WTC11 (cell line): Measurements from ENCODE around the gene FAM167B. TPM values are rescaled to one million over a fixed set of nuclear protein-coding genes. Genes with fewer than 3 reads are reported as not detected.
"Not testable (repeated sequence)": the region's sequence is repeated elsewhere in the genome, so short reads cannot be mapped to it uniquely, and the experiment has no call there.

Source experiments
- ATAC-seq: fragments of 200-7000 bp; cut with Tn5 transposase; 2 replicates; pipeline ENCODE4 v1.10.0; 2021; ENCODE audit warnings: mild to moderate bottlenecking, moderate library complexity
- CTCF ChIA-PET: fragments of 300-600 bp; sonication (Branson Sonifier 250); formaldehyde crosslinking; loops from one replicate; lab custom pipeline; 2021; ENCODE audit warnings: antibody characterized with exemption; lab: Charles Lee
- POLR2A ChIA-PET: fragments of 350-600 bp; sonication (Branson Sonifier 250); formaldehyde crosslinking; loops from one replicate; lab custom pipeline; 2021; ENCODE audit warnings: antibody characterized with exemption; lab: Charles Lee
- DNase-seq: peaks from one replicate; pipeline ENCODE4 v3.0.0; 2021; ENCODE audit warnings: low spot score
- H3K27ac Mint-ChIP-seq: 2 replicates; pipeline ENCODE4 v1.8.0; 2021; ENCODE audit warnings: mixed read lengths
- H3K27me3 Mint-ChIP-seq: 2 replicates; pipeline ENCODE4 v1.8.0; 2021; ENCODE audit warnings: low read depth, mild to moderate bottlenecking, moderate library complexity, mixed read lengths
- H3K36me3 Mint-ChIP-seq: 2 replicates; pipeline ENCODE4 v1.8.0; 2021; ENCODE audit warnings: mixed read lengths
- H3K4me1 Mint-ChIP-seq: 2 replicates; pipeline ENCODE4 v1.8.0; 2022; ENCODE audit warnings: mixed read lengths
- H3K4me3 Mint-ChIP-seq: 2 replicates; pipeline ENCODE4 v1.8.0; 2021; ENCODE audit warnings: mild to moderate bottlenecking, moderate library complexity, mixed read lengths
- H3K9me3 Mint-ChIP-seq: 2 replicates; pipeline ENCODE4 v1.8.0; 2021; ENCODE audit warnings: mixed read lengths
- EMX1 ChIP-seq: fragments of 250-450 bp; sonication (Bioruptor Pico); IDR thresholded peaks from 2 replicates; pipeline ENCODE4 v1.8.0; 2021; ENCODE audit warnings: mild to moderate bottlenecking
- ETV6 ChIP-seq: sonication (generic); formaldehyde crosslinking; IDR thresholded peaks from 2 replicates; pipeline ENCODE4 v1.8.1; 2022; ENCODE audit warnings: mild to moderate bottlenecking, missing genetic modification reagents
- FOXP1 ChIP-seq: sonication (generic); formaldehyde crosslinking; IDR thresholded peaks from 2 replicates; pipeline ENCODE4 v1.8.0; 2022; ENCODE audit warnings: missing genetic modification reagents, mild to moderate bottlenecking, moderate library complexity, borderline replicate concordance
- RELA ChIP-seq: sonication (generic); formaldehyde crosslinking; IDR thresholded peaks from 2 replicates; pipeline ENCODE4 v1.8.1; 2022; ENCODE audit warnings: missing genetic modification reagents, mild to moderate bottlenecking, borderline replicate concordance
- RORB ChIP-seq: fragments of 250-450 bp; sonication (Bioruptor Pico); IDR thresholded peaks from 2 replicates; pipeline ENCODE4 v1.9.0; 2021; ENCODE audit warnings: mild to moderate bottlenecking
- SP1 ChIP-seq: sonication (generic); formaldehyde crosslinking; conservative IDR thresholded peaks from 2 replicates; pipeline ENCODE4 v1.8.1; 2022; ENCODE audit warnings: missing genetic modification reagents
- ZNF121 ChIP-seq: sonication (generic); formaldehyde crosslinking; IDR thresholded peaks from 2 replicates; pipeline ENCODE4 v1.8.0; 2023; ENCODE audit warnings: missing genetic modification reagents
- ZNF219 ChIP-seq: sonication (generic); formaldehyde crosslinking; IDR thresholded peaks from 2 replicates; pipeline ENCODE4 v1.8.0; 2023; ENCODE audit warnings: missing genetic modification reagents, mild to moderate bottlenecking, borderline replicate concordance
- total RNA-seq: library from RNA; stranded (reverse); gene quantifications from 3 replicates; pipeline ENCODE4 v1.2.3, GENCODE V29; 2021
- TF ChIP-seq, protein P1 (sequence below): fragments of 250-450 bp; sonication (Bioruptor Pico); IDR thresholded peaks from 2 replicates; pipeline ENCODE4 v1.9.0; 2021; ENCODE audit warnings: mild to moderate bottlenecking
- TF ChIP-seq, protein P2 (sequence below): fragments of 250-450 bp; sonication (Bioruptor Pico); conservative IDR thresholded peaks from 2 replicates; pipeline ENCODE4 v1.9.0; 2021; ENCODE audit warnings: mild to moderate bottlenecking
- TF ChIP-seq, protein P3 (sequence below): sonication (generic); formaldehyde crosslinking; IDR thresholded peaks from 2 replicates; pipeline ENCODE4 v1.8.0; 2022; ENCODE audit warnings: mild to moderate bottlenecking, missing genetic modification reagents
- TF ChIP-seq, protein P4 (sequence below): sonication (generic); formaldehyde crosslinking; IDR thresholded peaks from 2 replicates; pipeline ENCODE4 v1.8.0; 2023; ENCODE audit warnings: missing genetic modification reagents
- TF ChIP-seq, protein P5 (sequence below): sonication (generic); formaldehyde crosslinking; IDR thresholded peaks from 2 replicates; pipeline ENCODE4 v1.8.0; 2023; ENCODE audit warnings: missing genetic modification reagents, mild to moderate bottlenecking, borderline replicate concordance

FAM167B gene
- total RNA-seq, 1 experiment from 2014 or later: 5.4 TPM

DNA sequence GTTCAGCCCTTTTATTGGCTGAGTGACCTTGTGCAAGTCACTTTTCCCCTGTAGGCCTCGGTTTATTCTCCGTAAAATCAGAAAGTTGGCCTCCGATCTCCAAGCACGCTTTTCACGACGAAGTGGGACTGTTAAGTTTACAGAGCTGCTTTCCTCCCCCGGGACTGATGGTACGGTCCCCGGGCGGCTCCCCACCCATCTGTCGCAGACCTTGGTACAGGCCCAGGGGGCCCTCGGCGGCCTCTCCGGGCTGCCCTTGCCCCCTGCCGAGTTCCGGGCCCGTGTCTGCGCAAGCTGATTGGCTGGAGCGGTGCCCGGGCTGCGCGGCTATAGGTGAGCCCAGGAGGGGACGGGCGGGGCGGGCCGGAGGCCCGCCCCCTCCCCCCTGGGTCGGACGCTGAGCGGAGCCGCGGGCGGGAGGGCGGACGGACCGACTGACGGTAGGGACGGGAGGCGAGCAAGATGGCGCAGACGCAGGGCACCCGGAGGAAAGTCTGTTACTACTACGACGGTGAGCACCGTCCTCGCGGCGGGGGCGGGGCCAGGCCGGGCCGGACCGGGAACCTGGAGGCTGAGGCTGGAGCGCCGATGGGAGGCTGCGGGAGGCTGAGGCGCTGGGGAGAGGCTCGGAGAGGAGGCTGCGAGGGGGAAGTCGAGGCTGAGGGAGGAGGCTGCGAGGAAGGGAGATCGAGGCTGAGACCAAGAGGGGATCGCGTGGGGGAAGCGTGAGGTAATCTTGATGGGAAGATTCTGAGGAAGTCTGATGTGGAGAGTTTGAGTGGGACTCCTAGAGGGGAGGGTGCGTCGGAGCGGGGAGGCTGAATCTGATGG lies 44.9 kb downstream of the FAM167B start, which contains the start of gene HDAC1 (continued):
- TF ChIP-seq, protein P1, sequence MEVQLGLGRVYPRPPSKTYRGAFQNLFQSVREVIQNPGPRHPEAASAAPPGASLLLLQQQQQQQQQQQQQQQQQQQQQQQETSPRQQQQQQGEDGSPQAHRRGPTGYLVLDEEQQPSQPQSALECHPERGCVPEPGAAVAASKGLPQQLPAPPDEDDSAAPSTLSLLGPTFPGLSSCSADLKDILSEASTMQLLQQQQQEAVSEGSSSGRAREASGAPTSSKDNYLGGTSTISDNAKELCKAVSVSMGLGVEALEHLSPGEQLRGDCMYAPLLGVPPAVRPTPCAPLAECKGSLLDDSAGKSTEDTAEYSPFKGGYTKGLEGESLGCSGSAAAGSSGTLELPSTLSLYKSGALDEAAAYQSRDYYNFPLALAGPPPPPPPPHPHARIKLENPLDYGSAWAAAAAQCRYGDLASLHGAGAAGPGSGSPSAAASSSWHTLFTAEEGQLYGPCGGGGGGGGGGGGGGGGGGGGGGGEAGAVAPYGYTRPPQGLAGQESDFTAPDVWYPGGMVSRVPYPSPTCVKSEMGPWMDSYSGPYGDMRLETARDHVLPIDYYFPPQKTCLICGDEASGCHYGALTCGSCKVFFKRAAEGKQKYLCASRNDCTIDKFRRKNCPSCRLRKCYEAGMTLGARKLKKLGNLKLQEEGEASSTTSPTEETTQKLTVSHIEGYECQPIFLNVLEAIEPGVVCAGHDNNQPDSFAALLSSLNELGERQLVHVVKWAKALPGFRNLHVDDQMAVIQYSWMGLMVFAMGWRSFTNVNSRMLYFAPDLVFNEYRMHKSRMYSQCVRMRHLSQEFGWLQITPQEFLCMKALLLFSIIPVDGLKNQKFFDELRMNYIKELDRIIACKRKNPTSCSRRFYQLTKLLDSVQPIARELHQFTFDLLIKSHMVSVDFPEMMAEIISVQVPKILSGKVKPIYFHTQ (CRISPR knock-in tag): no peak
- TF ChIP-seq FOXP1: peak; percentile 62; the same call in 1 of the 2 replicates
- peak; percentile 57; the same call in 1 of the 2 replicates for TF ChIP-seq ZNF121 (CRISPR knock-in tag)
- no peak for TF ChIP-seq EMX1 (CRISPR knock-in tag)
- TF ChIP-seq ETV6: peak; percentile 93
- no peak for TF ChIP-seq ZNF219 (CRISPR knock-in tag)
- peak; percentile 58; the same call in 1 of the 2 replicates for TF ChIP-seq SP1 (CRISPR knock-in tag)
- TF ChIP-seq, protein P2, sequence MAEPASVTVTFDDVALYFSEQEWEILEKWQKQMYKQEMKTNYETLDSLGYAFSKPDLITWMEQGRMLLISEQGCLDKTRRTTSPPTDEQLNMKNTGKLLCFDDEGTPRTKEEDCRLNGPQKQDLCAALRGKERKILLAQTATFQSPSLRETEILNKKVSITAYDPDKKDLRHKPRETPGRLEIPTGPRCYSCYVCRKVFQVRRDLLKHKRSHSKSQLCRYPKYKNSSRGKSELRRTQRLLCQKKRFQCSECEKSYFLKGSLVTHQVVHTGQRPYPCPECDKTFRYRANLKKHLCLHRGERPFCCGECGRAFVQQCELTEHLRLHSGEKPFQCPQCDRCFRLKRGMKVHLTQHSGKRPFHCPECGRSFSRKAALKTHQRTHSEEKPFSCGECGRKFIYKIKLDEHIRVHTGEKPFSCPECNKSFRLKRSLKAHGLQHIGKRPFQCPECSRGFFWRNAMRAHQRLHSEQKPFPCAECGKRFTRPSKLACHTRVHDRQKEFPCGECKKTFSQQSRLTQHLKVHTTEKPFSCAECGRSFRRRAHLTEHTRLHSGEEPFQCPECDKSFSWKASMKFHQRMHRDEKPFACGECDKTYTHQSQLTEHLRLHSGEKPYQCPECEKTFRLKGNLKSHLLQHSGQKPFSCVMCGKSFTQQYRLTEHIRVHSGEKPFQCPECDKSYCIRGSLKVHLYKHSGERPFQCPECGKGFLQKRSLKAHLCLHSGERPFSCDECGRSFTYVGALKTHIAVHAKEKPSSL (CRISPR knock-in tag): no peak
- TF ChIP-seq RELA (CRISPR knock-in tag): 0 out of 2 replicates have a peak, but pooled peaks have one; percentile 37
- TF ChIP-seq, protein P3, sequence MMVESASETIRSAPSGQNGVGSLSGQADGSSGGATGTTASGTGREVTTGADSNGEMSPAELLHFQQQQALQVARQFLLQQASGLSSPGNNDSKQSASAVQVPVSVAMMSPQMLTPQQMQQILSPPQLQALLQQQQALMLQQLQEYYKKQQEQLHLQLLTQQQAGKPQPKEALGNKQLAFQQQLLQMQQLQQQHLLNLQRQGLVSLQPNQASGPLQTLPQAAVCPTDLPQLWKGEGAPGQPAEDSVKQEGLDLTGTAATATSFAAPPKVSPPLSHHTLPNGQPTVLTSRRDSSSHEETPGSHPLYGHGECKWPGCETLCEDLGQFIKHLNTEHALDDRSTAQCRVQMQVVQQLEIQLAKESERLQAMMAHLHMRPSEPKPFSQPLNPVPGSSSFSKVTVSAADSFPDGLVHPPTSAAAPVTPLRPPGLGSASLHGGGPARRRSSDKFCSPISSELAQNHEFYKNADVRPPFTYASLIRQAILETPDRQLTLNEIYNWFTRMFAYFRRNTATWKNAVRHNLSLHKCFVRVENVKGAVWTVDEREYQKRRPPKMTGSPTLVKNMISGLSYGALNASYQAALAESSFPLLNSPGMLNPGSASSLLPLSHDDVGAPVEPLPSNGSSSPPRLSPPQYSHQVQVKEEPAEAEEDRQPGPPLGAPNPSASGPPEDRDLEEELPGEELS (CRISPR knock-in tag): peak; percentile 89; the same call in 1 of the 2 replicates
- TF ChIP-seq, protein P4, sequence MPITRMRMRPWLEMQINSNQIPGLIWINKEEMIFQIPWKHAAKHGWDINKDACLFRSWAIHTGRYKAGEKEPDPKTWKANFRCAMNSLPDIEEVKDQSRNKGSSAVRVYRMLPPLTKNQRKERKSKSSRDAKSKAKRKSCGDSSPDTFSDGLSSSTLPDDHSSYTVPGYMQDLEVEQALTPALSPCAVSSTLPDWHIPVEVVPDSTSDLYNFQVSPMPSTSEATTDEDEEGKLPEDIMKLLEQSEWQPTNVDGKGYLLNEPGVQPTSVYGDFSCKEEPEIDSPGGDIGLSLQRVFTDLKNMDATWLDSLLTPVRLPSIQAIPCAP (CRISPR knock-in tag): peak; percentile 74; the same call in 1 of the 2 replicates
- TF ChIP-seq, protein P5, sequence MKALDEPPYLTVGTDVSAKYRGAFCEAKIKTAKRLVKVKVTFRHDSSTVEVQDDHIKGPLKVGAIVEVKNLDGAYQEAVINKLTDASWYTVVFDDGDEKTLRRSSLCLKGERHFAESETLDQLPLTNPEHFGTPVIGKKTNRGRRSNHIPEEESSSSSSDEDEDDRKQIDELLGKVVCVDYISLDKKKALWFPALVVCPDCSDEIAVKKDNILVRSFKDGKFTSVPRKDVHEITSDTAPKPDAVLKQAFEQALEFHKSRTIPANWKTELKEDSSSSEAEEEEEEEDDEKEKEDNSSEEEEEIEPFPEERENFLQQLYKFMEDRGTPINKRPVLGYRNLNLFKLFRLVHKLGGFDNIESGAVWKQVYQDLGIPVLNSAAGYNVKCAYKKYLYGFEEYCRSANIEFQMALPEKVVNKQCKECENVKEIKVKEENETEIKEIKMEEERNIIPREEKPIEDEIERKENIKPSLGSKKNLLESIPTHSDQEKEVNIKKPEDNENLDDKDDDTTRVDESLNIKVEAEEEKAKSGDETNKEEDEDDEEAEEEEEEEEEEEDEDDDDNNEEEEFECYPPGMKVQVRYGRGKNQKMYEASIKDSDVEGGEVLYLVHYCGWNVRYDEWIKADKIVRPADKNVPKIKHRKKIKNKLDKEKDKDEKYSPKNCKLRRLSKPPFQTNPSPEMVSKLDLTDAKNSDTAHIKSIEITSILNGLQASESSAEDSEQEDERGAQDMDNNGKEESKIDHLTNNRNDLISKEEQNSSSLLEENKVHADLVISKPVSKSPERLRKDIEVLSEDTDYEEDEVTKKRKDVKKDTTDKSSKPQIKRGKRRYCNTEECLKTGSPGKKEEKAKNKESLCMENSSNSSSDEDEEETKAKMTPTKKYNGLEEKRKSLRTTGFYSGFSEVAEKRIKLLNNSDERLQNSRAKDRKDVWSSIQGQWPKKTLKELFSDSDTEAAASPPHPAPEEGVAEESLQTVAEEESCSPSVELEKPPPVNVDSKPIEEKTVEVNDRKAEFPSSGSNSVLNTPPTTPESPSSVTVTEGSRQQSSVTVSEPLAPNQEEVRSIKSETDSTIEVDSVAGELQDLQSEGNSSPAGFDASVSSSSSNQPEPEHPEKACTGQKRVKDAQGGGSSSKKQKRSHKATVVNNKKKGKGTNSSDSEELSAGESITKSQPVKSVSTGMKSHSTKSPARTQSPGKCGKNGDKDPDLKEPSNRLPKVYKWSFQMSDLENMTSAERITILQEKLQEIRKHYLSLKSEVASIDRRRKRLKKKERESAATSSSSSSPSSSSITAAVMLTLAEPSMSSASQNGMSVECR (CRISPR knock-in tag): peak; percentile 52; the same call in 1 of the 2 replicates
- no peak for TF ChIP-seq RORB (CRISPR knock-in tag)

DNA sequence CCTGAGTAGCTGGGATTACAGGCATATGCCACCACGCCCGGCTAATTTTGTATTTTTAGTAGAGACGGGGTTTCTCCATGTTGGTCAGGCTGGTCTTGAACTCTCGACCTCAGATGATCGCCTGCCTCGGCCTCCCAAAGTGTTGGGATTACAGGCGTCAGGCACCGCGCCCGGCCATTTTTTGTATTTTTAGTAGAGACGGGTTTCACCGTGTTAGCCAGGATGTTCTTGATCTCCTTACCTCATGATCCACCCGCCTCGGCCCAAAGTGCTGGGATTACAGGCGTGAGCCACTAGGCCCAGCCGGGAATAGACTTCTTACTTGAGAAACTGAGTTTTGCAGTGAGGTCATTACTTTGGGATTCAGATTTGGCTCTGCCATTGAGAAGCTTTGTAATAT lies 51.2 kb downstream of the FAM167B start:
- ATAC-seq, POLR2A ChIA-PET, H3K27me3 Mint-ChIP-seq, H3K9me3 Mint-ChIP-seq, DNase-seq, H3K4me3 Mint-ChIP-seq, H3K27ac Mint-ChIP-seq: not testable (repeated sequence)
- CTCF ChIA-PET: interaction anchor here (0.6 to 3.2 kb wide), 2 partner anchors 50 to 83 kb away, joined by 3 to 10 read pairs; no protein-coding TSS in a partner anchor
- H3K36me3 Mint-ChIP-seq: peaks cover 23% of the 10 kb centered on the region
- H3K4me1 Mint-ChIP-seq: peaks cover 11% of the 10 kb centered on the region

Other genes with a start within 250 kb of the FAM167B start
- 254 to 264 TPM (median 256 TPM) in 3 replicates for gene KHDRBS1, start 233.4 kb upstream of the FAM167B start, total RNA-seq
- 18.8 to 25.8 TPM (median 23.8 TPM) in 3 replicates for gene TMEM39B, start 174.3 kb upstream of the FAM167B start, total RNA-seq
- gene KPNA6, start 139.2 kb upstream of the FAM167B start, total RNA-seq: 91.2 to 104 TPM (median 94.0 TPM) in 3 replicates
- gene TXLNA, start 67.5 kb upstream of the FAM167B start, total RNA-seq: 46.3 to 49.8 TPM (median 47.2 TPM) in 3 replicates
- 29.0 to 34.4 TPM (median 29.9 TPM) in 3 replicates for gene CCDC28B, start 46.6 kb upstream of the FAM167B start, total RNA-seq
- gene IQCC, start 41.6 kb upstream of the FAM167B start, total RNA-seq: 4.6 to 5.2 TPM (median 4.8 TPM) in 3 replicates
- gene DCDC2B, start 38.1 kb upstream of the FAM167B start, total RNA-seq: not detected in 3 replicates
- 10.3 to 11.9 TPM (median 11.4 TPM) in 3 replicates for gene TMEM234, start 24.9 kb upstream of the FAM167B start, total RNA-seq
- gene EIF3I, start 24.8 kb upstream of the FAM167B start, total RNA-seq: 237 to 243 TPM (median 241 TPM) in 3 replicates
- gene LCK, start 4.0 kb downstream of the FAM167B start, total RNA-seq: 51.0 to 60.5 TPM (median 57.0 TPM) in 3 replicates
- gene HDAC1, start 44.9 kb downstream of the FAM167B start, total RNA-seq: 108 to 120 TPM (median 119 TPM) in 3 replicates
- gene MARCKSL1, start 89.0 kb downstream of the FAM167B start, total RNA-seq: 442 to 450 TPM (median 443 TPM) in 3 replicates
- gene FAM229A, start 115.3 kb downstream of the FAM167B start, total RNA-seq: 6.7 to 10.4 TPM (median 9.4 TPM) in 3 replicates
- 1.2 to 2.9 TPM (median 1.7 TPM) in 3 replicates for gene TSSK3, start 115.3 kb downstream of the FAM167B start, total RNA-seq
- gene BSDC1, start 147.2 kb downstream of the FAM167B start, total RNA-seq: 42.4 to 44.3 TPM (median 43.6 TPM) in 3 replicates
- 2.7 to 3.8 TPM (median 3.7 TPM) in 3 replicates for gene ZBTB8B, start 217.8 kb downstream of the FAM167B start, total RNA-seq